Tongue (tissue), 2 donors: ENCODE results near the gene SVIL. TPM values are rescaled to one million over a fixed set of nuclear protein-coding genes. Genes with fewer than 3 reads are reported as not detected.
A peak's percentile ranks its signal among the peaks of the same experiment; 100 is the strongest.
"Not testable (repeated sequence)": the region's sequence is repeated elsewhere in the genome, so short reads cannot be mapped to it uniquely, and the experiment has no call there.

Source experiments
- DNase-seq: peaks from one replicate; pipeline ENCODE4 v3.0.0-alpha.2; 2015
- total RNA-seq: library from RNA; depleted of rRNA; stranded (reverse); fragments of >200 nt; gene quantifications from one replicate; pipeline ENCODE4 v1.2.3, GENCODE V29; 2014

Gene SVIL
- total RNA-seq, 1 donor from 2014 or later = 424 TPM

GRCh38 chr10:29603223-29603896 lies 31.4 kb downstream of the SVIL start:
- DNase-seq = no peak

- DNase-seq = no peak
These were observed 34.0 kb downstream of the SVIL start for GRCh38 chr10:29600821-29601220.

- no peak for DNase-seq
These were observed 34.7 kb downstream of the SVIL start for GRCh38 chr10:29600067-29600466.

GRCh38 chr10:29598851-29599311 lies 35.9 kb downstream of the SVIL start:
- peak; percentile 88 for DNase-seq

- no peak for DNase-seq
These were observed 37.9 kb downstream of the SVIL start for GRCh38 chr10:29596826-29597225.

- DNase-seq = no peak
These were observed 38.4 kb downstream of the SVIL start for GRCh38 chr10:29596356-29596755.

GRCh38 chr10:29595636-29596225 lies 39.0 kb downstream of the SVIL start:
- DNase-seq = no peak

GRCh38 chr10:29595146-29595545 lies 39.6 kb downstream of the SVIL start:
- DNase-seq = no peak

GRCh38 chr10:29591651-29591968 lies 43.2 kb downstream of the SVIL start:
- DNase-seq = no peak

- no peak for DNase-seq
These were observed 43.7 kb downstream of the SVIL start for GRCh38 chr10:29590915-29591650.

- no peak for DNase-seq
These were observed 45.9 kb downstream of the SVIL start for GRCh38 chr10:29588629-29589421.

- DNase-seq = not testable (repeated sequence)
These were observed 46.8 kb downstream of the SVIL start for GRCh38 chr10:29587750-29588628.

GRCh38 chr10:29587102-29587749 lies 47.5 kb downstream of the SVIL start:
- DNase-seq = not testable (repeated sequence)

- DNase-seq = no peak
These were observed 48.3 kb downstream of the SVIL start for GRCh38 chr10:29586509-29586908.

- DNase-seq = peak; percentile 69
These were observed 49.2 kb downstream of the SVIL start for GRCh38 chr10:29585488-29585976.

GRCh38 chr10:29584436-29584835 lies 50.3 kb downstream of the SVIL start:
- DNase-seq = no peak

- no peak for DNase-seq
These were observed 51.1 kb downstream of the SVIL start for GRCh38 chr10:29583674-29584073.

GRCh38 chr10:29582769-29583168 lies 52.0 kb downstream of the SVIL start:
- DNase-seq = not testable (repeated sequence)

GRCh38 chr10:29579455-29579970 lies 55.3 kb downstream of the SVIL start:
- DNase-seq = no peak

GRCh38 chr10:29578457-29578856 lies 56.3 kb downstream of the SVIL start:
- DNase-seq = no peak

GRCh38 chr10:29576681-29577080 lies 58.1 kb downstream of the SVIL start:
- no peak for DNase-seq
